HUES6 (cell line): ENCODE data around the gene SUPT3H.
A peak's percentile ranks its signal among the peaks of the same experiment; 100 is the strongest.

Source experiments
- H3K27ac ChIP-seq: 2 replicates; pipeline ENCODE4 v1.7.0; 2013; ENCODE audit warnings: low read depth, mild to moderate bottlenecking, low read length, inconsistent platforms
- H3K27me3 ChIP-seq: 2 replicates; pipeline ENCODE4 v1.6.1; 2013; ENCODE audit warnings: low read length; ENCODE audit not compliant: control insufficient read depth, insufficient read depth
- H3K36me3 ChIP-seq: 2 replicates; pipeline ENCODE4 v1.6.1; 2013; ENCODE audit warnings: low read length; ENCODE audit not compliant: control insufficient read depth, insufficient read depth
- H3K4me1 ChIP-seq: 2 replicates; pipeline ENCODE4 v1.6.1; 2013; ENCODE audit warnings: low read length; ENCODE audit not compliant: control insufficient read depth, insufficient read depth
- H3K4me3 ChIP-seq: 2 replicates; pipeline ENCODE4 v1.5.1; 2013; ENCODE audit warnings: low read depth, low read length
- H3K9ac ChIP-seq: one replicate; pipeline ENCODE4 v1.6.1; 2013; ENCODE audit warnings: mild to moderate bottlenecking, low read length
- H3K9me3 ChIP-seq: 2 replicates; pipeline ENCODE4 v1.6.1; 2013; ENCODE audit warnings: low read depth, low read length; ENCODE audit not compliant: control insufficient read depth, insufficient read depth

Gene SUPT3H

GRCh38 chr6:45419571-45420082 lies 41.9 kb upstream of the SUPT3H start:
- H3K27ac ChIP-seq, result no peak overlapping the region
- H3K36me3 ChIP-seq, result no peaks in the 10 kb centered on the region
- H3K4me1 ChIP-seq, result peaks cover 18% of the 10 kb centered on the region
- H3K27me3 ChIP-seq, result peaks cover 77% of the 10 kb centered on the region
- H3K9me3 ChIP-seq, result no peaks in the 10 kb centered on the region
- H3K9ac ChIP-seq, result no peak overlapping the region
- peak overlapping the region; percentile 81 for H3K4me3 ChIP-seq

GRCh38 chr6:45417436-45417835 lies 39.7 kb upstream of the SUPT3H start:
- Histone ChIP-seq H3K36me3 (no peaks in the 10 kb centered on the region), H3K9me3 (no peaks in the 10 kb centered on the region), H3K27ac (no peak overlapping the region), H3K27me3 (peaks cover 56% of the 10 kb centered on the region), H3K4me3 (no peak overlapping the region), H3K9ac (no peak overlapping the region), H3K4me1 (peaks cover 18% of the 10 kb centered on the region)

- no peak overlapping the region for H3K9ac ChIP-seq
- H3K4me3 ChIP-seq, result no peak overlapping the region
- peaks cover 18% of the 10 kb centered on the region for H3K4me1 ChIP-seq
- peaks cover 49% of the 10 kb centered on the region for H3K27me3 ChIP-seq
- H3K36me3 ChIP-seq, result no peaks in the 10 kb centered on the region
- no peak overlapping the region for H3K27ac ChIP-seq
- no peaks in the 10 kb centered on the region for H3K9me3 ChIP-seq
Measured at GRCh38 chr6:45416700-45417099, 39.0 kb upstream of the SUPT3H start.

GRCh38 chr6:45415788-45416518 lies 38.2 kb upstream of the SUPT3H start:
- Histone ChIP-seq H3K4me3 (no peak overlapping the region), H3K9ac (no peak overlapping the region), H3K27me3 (peaks cover 41% of the 10 kb centered on the region), H3K36me3 (no peaks in the 10 kb centered on the region), H3K9me3 (no peaks in the 10 kb centered on the region), H3K27ac (no peak overlapping the region), H3K4me1 (peaks cover 12% of the 10 kb centered on the region)

GRCh38 chr6:45415315-45415714 lies 37.6 kb upstream of the SUPT3H start:
- no peak overlapping the region for H3K9ac ChIP-seq
- H3K27ac ChIP-seq, result no peak overlapping the region
- H3K36me3 ChIP-seq, result no peaks in the 10 kb centered on the region
- H3K4me1 ChIP-seq, result peaks cover 6% of the 10 kb centered on the region
- H3K4me3 ChIP-seq, result no peak overlapping the region
- H3K27me3 ChIP-seq, result peaks cover 35% of the 10 kb centered on the region
- H3K9me3 ChIP-seq, result no peaks in the 10 kb centered on the region

- H3K27ac ChIP-seq, result no peak overlapping the region
- H3K9me3 ChIP-seq, result no peaks in the 10 kb centered on the region
- no peaks in the 10 kb centered on the region for H3K36me3 ChIP-seq
- peaks cover 3% of the 10 kb centered on the region; the same call in 1 of the 2 replicates for H3K27me3 ChIP-seq
- no peak overlapping the region for H3K9ac ChIP-seq
- H3K4me1 ChIP-seq, result no peaks in the 10 kb centered on the region
- no peak overlapping the region for H3K4me3 ChIP-seq
Measured at GRCh38 chr6:45411959-45412358, 34.2 kb upstream of the SUPT3H start.

- Histone ChIP-seq H3K4me1 (no peaks in the 10 kb centered on the region), H3K36me3 (no peaks in the 10 kb centered on the region), H3K4me3 (no peak overlapping the region), H3K9ac (no peak overlapping the region), H3K9me3 (no peaks in the 10 kb centered on the region), H3K27me3 (peaks cover 6% of the 10 kb centered on the region; the same call in 1 of the 2 replicates), H3K27ac (no peak overlapping the region)
Measured at GRCh38 chr6:45400021-45400420, 22.3 kb upstream of the SUPT3H start.

- no peaks in the 10 kb centered on the region for H3K4me1 ChIP-seq
- no peaks in the 10 kb centered on the region for H3K9me3 ChIP-seq
- H3K4me3 ChIP-seq, result no peak overlapping the region
- H3K27ac ChIP-seq, result no peak overlapping the region
- peaks cover 6% of the 10 kb centered on the region; the same call in 1 of the 2 replicates for H3K27me3 ChIP-seq
- H3K36me3 ChIP-seq, result no peaks in the 10 kb centered on the region
- H3K9ac ChIP-seq, result no peak overlapping the region
Measured at GRCh38 chr6:45398075-45398813, 20.5 kb upstream of the SUPT3H start.

GRCh38 chr6:45394586-45395095 lies 16.9 kb upstream of the SUPT3H start:
- H3K4me1 ChIP-seq, result no peaks in the 10 kb centered on the region
- no peaks in the 10 kb centered on the region for H3K27me3 ChIP-seq
- H3K9ac ChIP-seq, result no peak overlapping the region
- no peaks in the 10 kb centered on the region for H3K9me3 ChIP-seq
- H3K27ac ChIP-seq, result no peak overlapping the region
- H3K4me3 ChIP-seq, result no peak overlapping the region
- no peaks in the 10 kb centered on the region for H3K36me3 ChIP-seq

- H3K27me3 ChIP-seq, result no peaks in the 10 kb centered on the region
- no peak overlapping the region for H3K27ac ChIP-seq
- H3K4me3 ChIP-seq, result no peak overlapping the region
- no peaks in the 10 kb centered on the region for H3K36me3 ChIP-seq
- H3K4me1 ChIP-seq, result no peaks in the 10 kb centered on the region
- H3K9me3 ChIP-seq, result no peaks in the 10 kb centered on the region
- H3K9ac ChIP-seq, result no peak overlapping the region
Measured at GRCh38 chr6:45388328-45388727, 10.6 kb upstream of the SUPT3H start.

- H3K9me3 ChIP-seq, result no peaks in the 10 kb centered on the region
- H3K4me1 ChIP-seq, result no peaks in the 10 kb centered on the region
- no peak overlapping the region for H3K4me3 ChIP-seq
- H3K36me3 ChIP-seq, result no peaks in the 10 kb centered on the region
- no peaks in the 10 kb centered on the region for H3K27me3 ChIP-seq
- H3K9ac ChIP-seq, result no peak overlapping the region
- H3K27ac ChIP-seq, result no peak overlapping the region
Measured at GRCh38 chr6:45387236-45387635, 9.5 kb upstream of the SUPT3H start.
